D721Med (cell line): ENCODE measurements around the gene SLC10A2.

Source experiments
- DNase-seq: peaks from one replicate; pipeline ENCODE4 v3.0.0; 2011; ENCODE audit warnings: low spot score; ENCODE audit not compliant: insufficient read length
- FAIRE-seq: peaks from 2 replicates; lab custom pipeline; 2011; peaks lifted over from hg19 to GRCh38; lab: Jason Lieb, UNC
- CTCF ChIP-seq: IDR thresholded peaks from 2 replicates; pipeline ENCODE4 v1.5.1; 2012; ENCODE audit warnings: mild to moderate bottlenecking, control low read depth; ENCODE audit not compliant: insufficient read depth; ENCODE audit errors: missing control alignments

The SLC10A2 gene

GRCh38 chr13:103031332-103031873 lies 34.8 kb downstream of the SLC10A2 start:
- DNase-seq (no peak), FAIRE-seq (no peak)
- no peak for TF ChIP-seq CTCF

GRCh38 chr13:103030776-103031175 lies 35.4 kb downstream of the SLC10A2 start:
- FAIRE-seq: no peak
- TF ChIP-seq CTCF: no peak
- DNase-seq: no peak

- DNase-seq (no peak), FAIRE-seq (no peak)
- no peak for TF ChIP-seq CTCF
Measured at GRCh38 chr13:103029798-103030197, 36.4 kb downstream of the SLC10A2 start.

- no peak for DNase-seq
- FAIRE-seq: no peak
- TF ChIP-seq CTCF: no peak
Measured at GRCh38 chr13:103022336-103022735, 43.9 kb downstream of the SLC10A2 start.

GRCh38 chr13:103018556-103018955 lies 47.7 kb downstream of the SLC10A2 start:
- no peak for TF ChIP-seq CTCF
- DNase-seq (no peak), FAIRE-seq (no peak)

DNA sequence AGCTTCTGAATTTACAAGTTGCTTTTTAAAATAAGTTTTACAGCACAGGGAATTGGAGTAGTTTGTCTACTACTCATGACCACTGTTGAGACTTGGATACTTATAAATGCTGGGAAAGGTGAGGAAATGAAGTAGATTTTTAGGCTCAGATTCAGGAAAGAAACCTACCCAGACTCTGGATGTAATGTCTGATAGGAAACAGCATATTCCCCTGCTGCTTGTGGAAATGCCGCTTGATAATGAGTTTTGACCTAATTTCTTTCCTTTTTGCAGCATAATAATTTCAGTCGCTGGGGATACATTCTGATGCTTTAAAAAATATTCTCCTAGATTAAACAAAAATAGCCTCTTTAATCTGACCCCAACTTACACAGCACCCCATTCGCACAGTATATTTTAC lies 53.6 kb downstream of the SLC10A2 start:
- DNase-seq (no peak), FAIRE-seq (no peak)
- no peak for TF ChIP-seq CTCF

DNA sequence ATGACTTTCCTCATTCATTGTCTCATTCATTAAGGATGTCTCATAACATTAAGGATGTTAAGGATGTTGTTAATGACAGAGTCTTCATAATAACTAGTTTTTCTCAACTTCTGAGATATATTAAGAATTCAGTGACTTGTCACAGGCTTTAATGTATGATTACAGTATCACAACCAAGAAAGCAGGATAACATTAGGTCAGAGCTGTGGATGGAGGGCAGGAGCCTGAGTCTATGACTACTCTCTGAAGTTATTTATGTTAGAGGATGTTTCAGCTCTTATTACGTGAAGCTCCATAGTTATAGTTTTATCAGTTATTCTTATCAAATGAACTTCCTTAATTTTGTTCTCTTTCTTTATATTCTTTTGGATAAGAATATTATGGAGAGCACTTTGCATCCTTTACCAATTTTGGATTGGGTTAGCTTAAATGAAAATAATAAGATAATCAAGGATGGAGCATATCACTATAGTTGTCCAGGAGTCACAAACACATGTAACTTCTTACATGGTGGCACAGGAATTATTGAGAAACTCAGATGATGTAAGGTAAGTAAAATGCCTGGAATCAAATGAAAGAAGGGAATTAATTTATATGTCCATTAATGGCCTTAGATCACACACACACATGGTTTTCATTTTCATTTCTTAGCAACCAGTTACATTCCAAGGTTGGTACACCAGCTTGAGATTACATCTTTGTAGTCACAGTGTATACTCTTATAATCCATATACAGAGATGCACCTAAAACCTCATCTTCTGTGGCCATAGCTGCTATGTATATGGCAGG lies 57.0 kb downstream of the SLC10A2 start:
- TF ChIP-seq CTCF: no peak
- DNase-seq: no peak
- no peak for FAIRE-seq
